Dedifferentiated amniotic fluid mesenchymal stem cell (primary cell): Measurements from ENCODE around the gene AAMP.

ENCODE experiments used
- DNase-seq: peaks from one replicate; pipeline ENCODE4 v3.0.0-alpha.2; 2016; ENCODE audit errors: extremely low spot score

AAMP gene

GRCh38 chr2:218224186-218224585 is 45.8 kb downstream of the AAMP start:
- no peak for DNase-seq

GRCh38 chr2:218223046-218223445 is 46.9 kb downstream of the AAMP start:
- no peak for DNase-seq

GRCh38 chr2:218221000-218221399 is 48.9 kb downstream of the AAMP start:
- no peak for DNase-seq

- DNase-seq: no peak
Observed at GRCh38 chr2:218219934-218220333, 50.0 kb downstream of the AAMP start.

GRCh38 chr2:218218268-218219185 is 51.4 kb downstream of the AAMP start:
- no peak for DNase-seq

- DNase-seq: no peak
Observed at GRCh38 chr2:218217360-218218267, 52.3 kb downstream of the AAMP start.

GRCh38 chr2:218216674-218217359 is 53.1 kb downstream of the AAMP start, which contains the start of gene ARPC2:
ARPC2 (plus strand) TSS chr2:218217189; CDS start chr2:218217471, 282 bp downstream.
- peak; percentile 94 for DNase-seq

GRCh38 chr2:218216336-218216673 is 53.6 kb downstream of the AAMP start:
- peak; percentile 14 for DNase-seq
